ENCODE results near the gene NUP133.
"Not testable (repeated sequence)": the region's sequence is repeated elsewhere in the genome, so short reads cannot be mapped to it uniquely, and the experiment has no call there.

The NUP133 gene

GRCh38 chr1:229412056-229412455 is 96.1 kb downstream of the NUP133 start:
- DNase-seq (ENCODE audit: low spot score), result no peak

- DNase-seq (ENCODE audit: low spot score), result no peak
These were observed 96.6 kb downstream of the NUP133 start for GRCh38 chr1:229411434-229412055.

- no peak for DNase-seq (ENCODE audit: low spot score)
These were observed 97.3 kb downstream of the NUP133 start for GRCh38 chr1:229410692-229411433.

- no peak for DNase-seq (ENCODE audit: low spot score)
These were observed 97.8 kb downstream of the NUP133 start for GRCh38 chr1:229410370-229410691.

GRCh38 chr1:229409616-229410369 is 98.3 kb downstream of the NUP133 start:
- DNase-seq (ENCODE audit: low spot score), result no peak

GRCh38 chr1:229408458-229409037 is 99.6 kb downstream of the NUP133 start:
- no peak for DNase-seq (ENCODE audit: low spot score)

GRCh38 chr1:229407206-229408026 is 100.7 kb downstream of the NUP133 start:
- no peak for DNase-seq (ENCODE audit: low spot score)

GRCh38 chr1:229406798-229407197 is 101.3 kb downstream of the NUP133 start:
- peak; percentile 76 for DNase-seq (ENCODE audit: low spot score)

- no peak for DNase-seq (ENCODE audit: low spot score)
These were observed 104.6 kb downstream of the NUP133 start for GRCh38 chr1:229403573-229403972.

GRCh38 chr1:229402993-229403392 is 105.1 kb downstream of the NUP133 start:
- no peak for DNase-seq (ENCODE audit: low spot score)

- DNase-seq (ENCODE audit: low spot score), result not testable (repeated sequence)
These were observed 105.8 kb downstream of the NUP133 start for GRCh38 chr1:229402329-229402728.

- DNase-seq (ENCODE audit: low spot score), result no peak
These were observed 110.4 kb downstream of the NUP133 start for GRCh38 chr1:229397762-229398161.

GRCh38 chr1:229396585-229397206 is 111.4 kb downstream of the NUP133 start:
- DNase-seq (ENCODE audit: low spot score), result no peak

- DNase-seq (ENCODE audit: low spot score), result not testable (repeated sequence)
These were observed 113.6 kb downstream of the NUP133 start for GRCh38 chr1:229394517-229394916.

- no peak for DNase-seq (ENCODE audit: low spot score)
These were observed 115.2 kb downstream of the NUP133 start for GRCh38 chr1:229392936-229393335.
